Aortic smooth muscle cell (primary cell): ENCODE results near the gene E2F6. TPM values are rescaled to one million over a fixed set of nuclear protein-coding genes. Genes with fewer than 3 reads are reported as not detected.

Source experiments
- total RNA-seq: library from RNA; depleted of rRNA; stranded (reverse); fragments of >200 nt; gene quantifications from 2 replicates; pipeline ENCODE4 v1.2.3, GENCODE V29; 2014

Gene E2F6
- total RNA-seq, result 8.2 and 9.2 TPM in 2 replicates

GRCh38 chr2:11465485-11466306, at the start of gene E2F6:
TSS of gene E2F6 (minus strand) at chr2:11466161. CDS start at chr2:11465879, 282 bp downstream.

Other genes starting within 250 kb of the E2F6 start
- 50.3 and 63.7 TPM in 2 replicates for gene ROCK2, start 121.5 kb downstream of the E2F6 start, total RNA-seq
- 0.12 and 0.40 TPM in 2 replicates for gene GREB1, start 67.9 kb upstream of the E2F6 start, total RNA-seq
- gene NTSR2, start 204.0 kb upstream of the E2F6 start, total RNA-seq, result not detected in 2 replicates